ENCODE results near the gene ZNF423.

The ZNF423 gene

GRCh38 chr16:49716339-49716934 is 139.5 kb downstream of the ZNF423 start:
- no peak for DNase-seq

GRCh38 chr16:49713770-49714169 is 142.1 kb downstream of the ZNF423 start:
- DNase-seq = no peak

GRCh38 chr16:49712542-49712941 is 143.4 kb downstream of the ZNF423 start:
- DNase-seq = no peak

GRCh38 chr16:49712106-49712505 is 143.8 kb downstream of the ZNF423 start:
- DNase-seq = no peak

GRCh38 chr16:49709057-49709456 is 146.9 kb downstream of the ZNF423 start:
- no peak for DNase-seq

GRCh38 chr16:49708491-49708890 is 147.4 kb downstream of the ZNF423 start:
- no peak for DNase-seq

- DNase-seq = no peak
These were observed 149.1 kb downstream of the ZNF423 start for GRCh38 chr16:49706620-49707355.

- DNase-seq = no peak
These were observed 151.2 kb downstream of the ZNF423 start for GRCh38 chr16:49704586-49705155.

GRCh38 chr16:49703483-49703882 is 152.4 kb downstream of the ZNF423 start:
- DNase-seq = no peak

GRCh38 chr16:49701789-49702494 is 154.0 kb downstream of the ZNF423 start:
- no peak for DNase-seq

GRCh38 chr16:49701065-49701685 is 154.7 kb downstream of the ZNF423 start:
- no peak for DNase-seq

- no peak for DNase-seq
These were observed 155.5 kb downstream of the ZNF423 start for GRCh38 chr16:49700251-49701064.

GRCh38 chr16:49699841-49700175 is 156.1 kb downstream of the ZNF423 start:
- DNase-seq = no peak

- no peak for DNase-seq
These were observed 156.7 kb downstream of the ZNF423 start for GRCh38 chr16:49698931-49699840.

GRCh38 chr16:49698453-49698815 is 157.5 kb downstream of the ZNF423 start:
- no peak for DNase-seq

GRCh38 chr16:49697631-49698452 is 158.1 kb downstream of the ZNF423 start:
- DNase-seq = no peak

- DNase-seq = no peak
These were observed 159.4 kb downstream of the ZNF423 start for GRCh38 chr16:49696414-49697101.

GRCh38 chr16:49695782-49696413 is 160.0 kb downstream of the ZNF423 start:
- DNase-seq = no peak

GRCh38 chr16:49693445-49693844 is 162.5 kb downstream of the ZNF423 start:
- DNase-seq = no peak
